HG02884 (cell line): ENCODE data around the gene SMIM32.

Experiments
- ATAC-seq: cut with Tn5 transposase; IDR thresholded peaks from one replicate; pipeline ENCODE4 v1.9.1; 2021; ENCODE audit warnings: mild to moderate bottlenecking, moderate library complexity; ENCODE audit not compliant: unreplicated experiment

The SMIM32 gene

GRCh38 chr5:136208916-136209315, 16.0 kb upstream of the SMIM32 start:
- no peak for ATAC-seq

GRCh38 chr5:136207631-136208030, 14.7 kb upstream of the SMIM32 start:
- no peak for ATAC-seq

GRCh38 chr5:136206361-136206760, 13.4 kb upstream of the SMIM32 start:
- no peak for ATAC-seq

- no peak for ATAC-seq
Observed at GRCh38 chr5:136205941-136206340, 13.0 kb upstream of the SMIM32 start.

- ATAC-seq = no peak
Observed at GRCh38 chr5:136205061-136205702, 12.2 kb upstream of the SMIM32 start.

- no peak for ATAC-seq
Observed at GRCh38 chr5:136203303-136203922, 10.5 kb upstream of the SMIM32 start.

- ATAC-seq = no peak
Observed at GRCh38 chr5:136202469-136203205, 9.7 kb upstream of the SMIM32 start.

GRCh38 chr5:136201870-136202269, 8.9 kb upstream of the SMIM32 start:
- ATAC-seq = no peak

GRCh38 chr5:136200761-136201160, 7.8 kb upstream of the SMIM32 start:
- no peak for ATAC-seq

- ATAC-seq = no peak
Observed at GRCh38 chr5:136200130-136200529, 7.2 kb upstream of the SMIM32 start.

GRCh38 chr5:136199408-136199807, 6.4 kb upstream of the SMIM32 start:
- no peak for ATAC-seq

GRCh38 chr5:136198453-136198852, 5.5 kb upstream of the SMIM32 start:
- ATAC-seq = no peak

- ATAC-seq = no peak
Observed at GRCh38 chr5:136197462-136198142, 4.6 kb upstream of the SMIM32 start.

GRCh38 chr5:136195971-136196820, 3.2 kb upstream of the SMIM32 start:
- ATAC-seq = no peak

GRCh38 chr5:136194576-136194975, 1.6 kb upstream of the SMIM32 start:
- no peak for ATAC-seq

- no peak for ATAC-seq
Observed at GRCh38 chr5:136193322-136193935, 467 bp upstream of the SMIM32 start.

- ATAC-seq = no peak
Observed at GRCh38 chr5:136192015-136192525, 892 bp downstream of the SMIM32 start.

- ATAC-seq = no peak
Observed at GRCh38 chr5:136191304-136192014, 1.5 kb downstream of the SMIM32 start.

- ATAC-seq = no peak
Observed at GRCh38 chr5:136190904-136191303, 2.1 kb downstream of the SMIM32 start.
